Anterior cingulate cortex (tissue), 58 donors: ENCODE measurements around the gene ZHX3.
A peak's percentile ranks its signal among the peaks of the same experiment; 100 is the strongest.
"Not testable (repeated sequence)": the region's sequence is repeated elsewhere in the genome, so short reads cannot be mapped to it uniquely, and the experiment has no call there.

Experiments
- DNase-seq, 58 donors: peaks; one replicate each; lab custom pipeline; 2025; lab: John Stamatoyannopoulos, UW

The ZHX3 gene

GRCh38 chr20:41142919-41143318, 174.6 kb downstream of the ZHX3 start:
- no peak for DNase-seq

- no peak for DNase-seq
Observed at GRCh38 chr20:41142245-41142644, 175.3 kb downstream of the ZHX3 start.

GRCh38 chr20:41141153-41141815, 176.2 kb downstream of the ZHX3 start:
- DNase-seq: no peak

GRCh38 chr20:41140226-41141133, 177.1 kb downstream of the ZHX3 start:
- DNase-seq: no peak

GRCh38 chr20:41139227-41140093, 178.1 kb downstream of the ZHX3 start:
- DNase-seq: no peak

- DNase-seq: no peak
Observed at GRCh38 chr20:41138475-41139226, 178.9 kb downstream of the ZHX3 start.

- DNase-seq: peak in 46 of 58 donors; percentile 15 to 81 (median 64)
Observed at GRCh38 chr20:41137614-41138474, 179.7 kb downstream of the ZHX3 start.

- peak; percentile 48 to 94 (median 88) for DNase-seq
Observed at GRCh38 chr20:41136680-41137613, 180.6 kb downstream of the ZHX3 start, which contains the start of gene PLCG1. PLCG1 (plus strand) TSS chr20:41137543; CDS start chr20:41137642, 99 bp downstream.

GRCh38 chr20:41135888-41136679, 181.4 kb downstream of the ZHX3 start:
- DNase-seq: no peak

GRCh38 chr20:41135187-41135887, 182.2 kb downstream of the ZHX3 start:
- peak in 6 of 58 donors; percentile 14 to 36 (median 20) for DNase-seq

- no peak for DNase-seq
Observed at GRCh38 chr20:41134362-41135186, 183.0 kb downstream of the ZHX3 start.

- DNase-seq: peak in 21 of 58 donors; percentile 7 to 67 (median 31)
Observed at GRCh38 chr20:41133709-41134361, 183.7 kb downstream of the ZHX3 start.

GRCh38 chr20:41132388-41132775, 185.1 kb downstream of the ZHX3 start:
- DNase-seq: not testable (repeated sequence)

GRCh38 chr20:41131594-41132387, 185.7 kb downstream of the ZHX3 start:
- no peak for DNase-seq
